AG04449 (cell line): Measurements from ENCODE around the gene ZFYVE27.

Experiments
- CTCF ChIA-PET: fragments of 350-600 bp; formaldehyde crosslinking; extraction: SDS; loops from one replicate; lab custom pipeline; 2021; ENCODE audit warnings: antibody characterized with exemption; lab: Yijun Ruan, JAX
- POLR2A ChIA-PET: fragments of 400-600, 350-600 bp; formaldehyde crosslinking; extraction: SDS; loops from one replicate; lab custom pipeline; 2020; ENCODE audit warnings: antibody characterized with exemption, inconsistent platforms; lab: Yijun Ruan, JAX
- DNase-seq: peaks from one replicate; pipeline ENCODE4 v3.0.0-alpha.2; 2010; ENCODE audit warnings: low read depth, low spot score
- H3K4me3 ChIP-seq: 2 replicates; pipeline ENCODE4 v1.5.1; 2011; ENCODE audit warnings: low read depth, mild to moderate bottlenecking, control low read depth, low read length
- CTCF ChIP-seq: IDR thresholded peaks from one replicate; pipeline ENCODE4 v1.5.1; 2011; ENCODE audit warnings: mild to moderate bottlenecking, moderate library complexity, low read length, control low read depth, inconsistent platforms; ENCODE audit not compliant: insufficient read depth; ENCODE audit errors: missing control alignments

Gene ZFYVE27

GRCh38 chr10:97748116-97748515 lies 11.2 kb downstream of the ZFYVE27 start:
- ChIA-PET POLR2A (interaction anchor here (1.2 kb wide), 1 partner anchor 11 kb away, joined by 4 read pairs; the partner anchor contains the start of gene ZFYVE27), CTCF (interaction anchor here (0.8 to 2.1 kb wide), 10 partner anchors 9 to 297 kb away, joined by 3 to 12 read pairs (median 5); no protein-coding TSS in a partner anchor)
- DNase-seq = no peak
- no peak overlapping the region for H3K4me3 ChIP-seq
- TF ChIP-seq CTCF = no peak

- ChIA-PET CTCF (interaction anchor here (1.3 to 1.5 kb wide), 2 partner anchors 8 to 39 kb away, joined by 3 to 5 read pairs; no protein-coding TSS in a partner anchor), POLR2A (no interaction called here)
- no peak for TF ChIP-seq CTCF
- H3K4me3 ChIP-seq = no peak overlapping the region
- no peak for DNase-seq
Observed at GRCh38 chr10:97752956-97753355, 16.0 kb downstream of the ZFYVE27 start.

GRCh38 chr10:97754726-97755125 lies 17.8 kb downstream of the ZFYVE27 start:
- no peak overlapping the region for H3K4me3 ChIP-seq
- DNase-seq = no peak
- ChIA-PET POLR2A (no interaction called here), CTCF (interaction anchor here (1.1 to 1.8 kb wide), 4 partner anchors 11 to 106 kb away, joined by 3 to 4 read pairs (median 4); no protein-coding TSS in a partner anchor)
- no peak for TF ChIP-seq CTCF

- DNase-seq = no peak
- TF ChIP-seq CTCF = no peak
- no peak overlapping the region for H3K4me3 ChIP-seq
- ChIA-PET CTCF (interaction anchor here (1.1 to 1.8 kb wide), 5 partner anchors 12 to 113 kb away, joined by 3 to 4 read pairs (median 3); no protein-coding TSS in a partner anchor), POLR2A (no interaction called here)
Observed at GRCh38 chr10:97755718-97756117, 18.8 kb downstream of the ZFYVE27 start.

- ChIA-PET CTCF (interaction anchor here (1.2 to 7.8 kb wide), 4 partner anchors 10 to 284 kb away, joined by 3 to 67 read pairs (median 6); no protein-coding TSS in a partner anchor), POLR2A (no interaction called here)
- no peak for DNase-seq
- H3K4me3 ChIP-seq = no peak overlapping the region
- no peak for TF ChIP-seq CTCF
Observed at GRCh38 chr10:97757471-97757870, 20.5 kb downstream of the ZFYVE27 start.

GRCh38 chr10:97759158-97759887 lies 22.4 kb downstream of the ZFYVE27 start:
- H3K4me3 ChIP-seq = no peak overlapping the region
- ChIA-PET POLR2A (no interaction called here), CTCF (interaction anchor here (0.6 to 7.8 kb wide), 20 partner anchors 8 to 687 kb away, joined by 3 to 67 read pairs (median 4); partner anchors contain the start of genes AVPI1 and ZFYVE27)
- DNase-seq = no peak
- TF ChIP-seq CTCF = peak; percentile 96
